Activated CD4-positive, CD25-positive, alpha-beta regulatory T cell treated with anti-CD3 and anti-CD28 coated beads, Interleukin-2, amount 50 U/mL, for 16 hours (primary cell): ENCODE results near the gene FAM241B.

Experiments
- DNase-seq: peaks from one replicate; pipeline ENCODE4 v3.0.0-alpha.2; 2020; ENCODE audit warnings: low read depth, low spot score

Gene FAM241B

GRCh38 chr10:69666756-69667155, 36.7 kb downstream of the FAM241B start:
- no peak for DNase-seq

GRCh38 chr10:69668721-69669120, 38.7 kb downstream of the FAM241B start:
- DNase-seq, result no peak

- DNase-seq, result no peak
These were observed 39.4 kb downstream of the FAM241B start for GRCh38 chr10:69669409-69669808.

- no peak for DNase-seq
These were observed 43.5 kb downstream of the FAM241B start for GRCh38 chr10:69673521-69673920.

GRCh38 chr10:69674786-69675185, 44.7 kb downstream of the FAM241B start:
- no peak for DNase-seq

GRCh38 chr10:69676301-69676700, 46.3 kb downstream of the FAM241B start:
- DNase-seq, result no peak

GRCh38 chr10:69677985-69678654, 48.1 kb downstream of the FAM241B start:
- DNase-seq, result no peak

GRCh38 chr10:69679736-69680135, 49.7 kb downstream of the FAM241B start:
- no peak for DNase-seq

GRCh38 chr10:69680610-69681009, 50.6 kb downstream of the FAM241B start:
- DNase-seq, result no peak

GRCh38 chr10:69681436-69681835, 51.4 kb downstream of the FAM241B start:
- DNase-seq, result no peak

- DNase-seq, result no peak
These were observed 53.0 kb downstream of the FAM241B start for GRCh38 chr10:69682955-69683474.
